Activated naive CD8-positive, alpha-beta T cell treated with anti-CD3 and anti-CD28 coated beads, Interleukin-2, amount 10 ng/mL, durations not matched to agents 7 days and 5 days (primary cell): ENCODE measurements around the gene LSM3. TPM values are rescaled to one million over a fixed set of nuclear protein-coding genes. Genes with fewer than 3 reads are reported as not detected.

Experiments used
- ATAC-seq: fragments of 150-1000 bp; cut with Tn5 transposase; one replicate; pipeline ENCODE4 v1.10.0; 2021; ENCODE audit warnings: low read depth, moderate library complexity
- POLR2A ChIA-PET: fragments of 350-600 bp; sonication (Branson Sonifier 250); formaldehyde crosslinking; loops from one replicate; lab custom pipeline; 2021; ENCODE audit warnings: antibody characterized with exemption; lab: Charles Lee
- DNase-seq: peaks from one replicate; pipeline ENCODE4 v3.0.0; 2021
- H3K27ac Mint-ChIP-seq: one replicate; pipeline ENCODE4 v1.8.0; 2022; ENCODE audit warnings: mild to moderate bottlenecking, mixed read lengths
- H3K27me3 Mint-ChIP-seq: one replicate; pipeline ENCODE4 v1.8.0; 2022; ENCODE audit warnings: mild to moderate bottlenecking, moderate library complexity, mixed read lengths
- H3K36me3 Mint-ChIP-seq: one replicate; pipeline ENCODE4 v1.8.0; 2021; ENCODE audit warnings: mild to moderate bottlenecking, mixed read lengths
- H3K4me1 Mint-ChIP-seq: one replicate; pipeline ENCODE4 v1.8.0; 2021; ENCODE audit warnings: mixed read lengths
- H3K4me3 Mint-ChIP-seq: one replicate; pipeline ENCODE4 v1.8.0; 2022; ENCODE audit warnings: mild to moderate bottlenecking, moderate library complexity, mixed read lengths
- H3K9me3 Mint-ChIP-seq: one replicate; pipeline ENCODE4 v1.8.0; 2021; ENCODE audit warnings: mixed read lengths
- total RNA-seq, 2 experiments: library from RNA; stranded (reverse); gene quantifications; one replicate each; pipeline ENCODE4 v1.2.3, GENCODE V29; 2021

LSM3 gene
- total RNA-seq, 2 experiments from 2014 or later: 14.3 to 14.4 TPM

- ATAC-seq (no peak), DNase-seq (no peak)
- Mint-ChIP-seq H3K9me3 (no peaks in the 10 kb centered on the region), H3K36me3 (no peaks in the 10 kb centered on the region), H3K27me3 (peaks cover 29% of the 10 kb centered on the region), H3K27ac (no peak overlapping the region), H3K4me1 (peaks cover 3% of the 10 kb centered on the region), H3K4me3 (no peak overlapping the region)
- POLR2A ChIA-PET: no interaction called here
Measured at GRCh38 chr3:14239940-14240339, 61.3 kb downstream of the LSM3 start.

GRCh38 chr3:14240366-14240765 is 61.7 kb downstream of the LSM3 start:
- Mint-ChIP-seq H3K4me3 (no peak overlapping the region), H3K27ac (no peak overlapping the region), H3K36me3 (no peaks in the 10 kb centered on the region), H3K9me3 (no peaks in the 10 kb centered on the region), H3K4me1 (no peaks in the 10 kb centered on the region), H3K27me3 (peaks cover 29% of the 10 kb centered on the region)
- ATAC-seq: no peak
- POLR2A ChIA-PET: no interaction called here
- DNase-seq: no peak

- Mint-ChIP-seq H3K4me3 (no peak overlapping the region), H3K27ac (no peak overlapping the region), H3K36me3 (no peaks in the 10 kb centered on the region), H3K9me3 (no peaks in the 10 kb centered on the region), H3K4me1 (no peaks in the 10 kb centered on the region), H3K27me3 (peaks cover 29% of the 10 kb centered on the region)
- POLR2A ChIA-PET: no interaction called here
- DNase-seq (no peak), ATAC-seq (no peak)
Measured at GRCh38 chr3:14241716-14242115, 63.1 kb downstream of the LSM3 start.

- no peak overlapping the region for H3K27ac Mint-ChIP-seq
- H3K4me3 Mint-ChIP-seq: no peak overlapping the region
- H3K4me1 Mint-ChIP-seq: no peaks in the 10 kb centered on the region
- DNase-seq (no peak), ATAC-seq (no peak)
- POLR2A ChIA-PET: no interaction called here
- peaks cover 29% of the 10 kb centered on the region for H3K27me3 Mint-ChIP-seq
- no peaks in the 10 kb centered on the region for H3K36me3 Mint-ChIP-seq
- no peaks in the 10 kb centered on the region for H3K9me3 Mint-ChIP-seq
Measured at GRCh38 chr3:14242490-14243311, 64.1 kb downstream of the LSM3 start.

GRCh38 chr3:14243782-14244181 is 65.2 kb downstream of the LSM3 start:
- POLR2A ChIA-PET: no interaction called here
- Mint-ChIP-seq H3K27ac (no peak overlapping the region), H3K4me1 (no peaks in the 10 kb centered on the region), H3K9me3 (no peaks in the 10 kb centered on the region), H3K27me3 (peaks cover 26% of the 10 kb centered on the region), H3K36me3 (no peaks in the 10 kb centered on the region), H3K4me3 (no peak overlapping the region)
- DNase-seq (no peak), ATAC-seq (no peak)

GRCh38 chr3:14244521-14245247 is 66.1 kb downstream of the LSM3 start:
- H3K27ac Mint-ChIP-seq: no peak overlapping the region
- H3K4me3 Mint-ChIP-seq: no peak overlapping the region
- H3K27me3 Mint-ChIP-seq: peaks cover 19% of the 10 kb centered on the region
- H3K9me3 Mint-ChIP-seq: no peaks in the 10 kb centered on the region
- H3K36me3 Mint-ChIP-seq: no peaks in the 10 kb centered on the region
- POLR2A ChIA-PET: no interaction called here
- ATAC-seq (no peak), DNase-seq (no peak)
- H3K4me1 Mint-ChIP-seq: no peaks in the 10 kb centered on the region

- no peak overlapping the region for H3K27ac Mint-ChIP-seq
- ATAC-seq (no peak), DNase-seq (no peak)
- H3K9me3 Mint-ChIP-seq: no peaks in the 10 kb centered on the region
- no peaks in the 10 kb centered on the region for H3K36me3 Mint-ChIP-seq
- no peak overlapping the region for H3K4me3 Mint-ChIP-seq
- peaks cover 15% of the 10 kb centered on the region for H3K27me3 Mint-ChIP-seq
- no peaks in the 10 kb centered on the region for H3K4me1 Mint-ChIP-seq
- POLR2A ChIA-PET: no interaction called here
Measured at GRCh38 chr3:14245248-14245639, 66.6 kb downstream of the LSM3 start.

- Mint-ChIP-seq H3K9me3 (no peaks in the 10 kb centered on the region), H3K27me3 (peaks cover 15% of the 10 kb centered on the region), H3K4me1 (no peaks in the 10 kb centered on the region), H3K36me3 (no peaks in the 10 kb centered on the region), H3K27ac (no peak overlapping the region), H3K4me3 (no peak overlapping the region)
- POLR2A ChIA-PET: no interaction called here
- no peak for DNase-seq
- ATAC-seq: no peak
Measured at GRCh38 chr3:14245822-14246221, 67.2 kb downstream of the LSM3 start.

- DNase-seq (no peak), ATAC-seq (no peak)
- Mint-ChIP-seq H3K27ac (no peak overlapping the region), H3K9me3 (no peaks in the 10 kb centered on the region), H3K36me3 (no peaks in the 10 kb centered on the region), H3K4me3 (no peak overlapping the region), H3K4me1 (no peaks in the 10 kb centered on the region), H3K27me3 (peaks cover 13% of the 10 kb centered on the region)
- POLR2A ChIA-PET: no interaction called here
Measured at GRCh38 chr3:14246414-14246813, 67.8 kb downstream of the LSM3 start.

GRCh38 chr3:14248477-14248848 is 69.8 kb downstream of the LSM3 start:
- Mint-ChIP-seq H3K36me3 (no peaks in the 10 kb centered on the region), H3K27me3 (peaks cover 8% of the 10 kb centered on the region), H3K4me1 (no peaks in the 10 kb centered on the region), H3K27ac (no peak overlapping the region), H3K4me3 (no peak overlapping the region), H3K9me3 (no peaks in the 10 kb centered on the region)
- DNase-seq: no peak
- ATAC-seq: no peak
- POLR2A ChIA-PET: no interaction called here

- DNase-seq: no peak
- POLR2A ChIA-PET: no interaction called here
- Mint-ChIP-seq H3K9me3 (no peaks in the 10 kb centered on the region), H3K4me3 (no peak overlapping the region), H3K27me3 (peaks cover 4% of the 10 kb centered on the region), H3K4me1 (no peaks in the 10 kb centered on the region), H3K36me3 (no peaks in the 10 kb centered on the region), H3K27ac (no peak overlapping the region)
- ATAC-seq: no peak
Measured at GRCh38 chr3:14248849-14249523, 70.4 kb downstream of the LSM3 start.
